ENCODE results near the gene ADD2. TPM values are rescaled to one million over a fixed set of nuclear protein-coding genes. Genes with fewer than 3 reads are reported as not detected.

The ADD2 gene
- total and polyA plus RNA-seq, 3 donors from 2014 or later = 5.1 to 6.1 (median 5.8) TPM

DNA sequence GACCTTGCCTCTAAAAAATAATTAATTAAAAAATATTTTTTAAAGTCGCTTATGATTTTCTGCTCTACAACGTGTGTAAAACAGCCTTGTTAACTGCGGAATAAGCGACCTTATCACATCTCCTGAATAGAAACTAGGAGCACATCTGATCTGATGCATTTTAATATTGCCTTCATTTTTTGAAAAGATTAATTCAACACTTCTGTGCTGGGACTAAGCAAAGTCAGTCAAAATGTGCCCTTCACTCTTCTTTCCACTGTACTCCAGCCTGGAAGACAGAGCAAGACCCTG is 39.8 kb upstream of the ADD2 start:
- no peak overlapping the region for H3K27ac ChIP-seq
- WGBS, 2 donors = 91 to 94% methylated on average over 4 of the region's 4 CpGs
- no peaks in the 10 kb centered on the region for H3K36me3 ChIP-seq (ENCODE audit: low read depth, missing control alignments)
- no peaks in the 10 kb centered on the region for H3K4me1 ChIP-seq
- H3K27me3 ChIP-seq = no peaks in the 10 kb centered on the region
- no peaks in the 10 kb centered on the region for H3K9me3 ChIP-seq
- TF ChIP-seq, protein P1, sequence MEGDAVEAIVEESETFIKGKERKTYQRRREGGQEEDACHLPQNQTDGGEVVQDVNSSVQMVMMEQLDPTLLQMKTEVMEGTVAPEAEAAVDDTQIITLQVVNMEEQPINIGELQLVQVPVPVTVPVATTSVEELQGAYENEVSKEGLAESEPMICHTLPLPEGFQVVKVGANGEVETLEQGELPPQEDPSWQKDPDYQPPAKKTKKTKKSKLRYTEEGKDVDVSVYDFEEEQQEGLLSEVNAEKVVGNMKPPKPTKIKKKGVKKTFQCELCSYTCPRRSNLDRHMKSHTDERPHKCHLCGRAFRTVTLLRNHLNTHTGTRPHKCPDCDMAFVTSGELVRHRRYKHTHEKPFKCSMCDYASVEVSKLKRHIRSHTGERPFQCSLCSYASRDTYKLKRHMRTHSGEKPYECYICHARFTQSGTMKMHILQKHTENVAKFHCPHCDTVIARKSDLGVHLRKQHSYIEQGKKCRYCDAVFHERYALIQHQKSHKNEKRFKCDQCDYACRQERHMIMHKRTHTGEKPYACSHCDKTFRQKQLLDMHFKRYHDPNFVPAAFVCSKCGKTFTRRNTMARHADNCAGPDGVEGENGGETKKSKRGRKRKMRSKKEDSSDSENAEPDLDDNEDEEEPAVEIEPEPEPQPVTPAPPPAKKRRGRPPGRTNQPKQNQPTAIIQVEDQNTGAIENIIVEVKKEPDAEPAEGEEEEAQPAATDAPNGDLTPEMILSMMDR (IDR thresholded peaks at IDR 0.05) = no peak
- TF ChIP-seq POLR2A (IDR thresholded peaks at IDR 0.05) = no peak
- intact Hi-C loops (cut with DNase I; ENCODE audit: low total_unique reads) = no loop called here
- H3K4me3 ChIP-seq = no peak overlapping the region
- no peak for DNase-seq

DNA sequence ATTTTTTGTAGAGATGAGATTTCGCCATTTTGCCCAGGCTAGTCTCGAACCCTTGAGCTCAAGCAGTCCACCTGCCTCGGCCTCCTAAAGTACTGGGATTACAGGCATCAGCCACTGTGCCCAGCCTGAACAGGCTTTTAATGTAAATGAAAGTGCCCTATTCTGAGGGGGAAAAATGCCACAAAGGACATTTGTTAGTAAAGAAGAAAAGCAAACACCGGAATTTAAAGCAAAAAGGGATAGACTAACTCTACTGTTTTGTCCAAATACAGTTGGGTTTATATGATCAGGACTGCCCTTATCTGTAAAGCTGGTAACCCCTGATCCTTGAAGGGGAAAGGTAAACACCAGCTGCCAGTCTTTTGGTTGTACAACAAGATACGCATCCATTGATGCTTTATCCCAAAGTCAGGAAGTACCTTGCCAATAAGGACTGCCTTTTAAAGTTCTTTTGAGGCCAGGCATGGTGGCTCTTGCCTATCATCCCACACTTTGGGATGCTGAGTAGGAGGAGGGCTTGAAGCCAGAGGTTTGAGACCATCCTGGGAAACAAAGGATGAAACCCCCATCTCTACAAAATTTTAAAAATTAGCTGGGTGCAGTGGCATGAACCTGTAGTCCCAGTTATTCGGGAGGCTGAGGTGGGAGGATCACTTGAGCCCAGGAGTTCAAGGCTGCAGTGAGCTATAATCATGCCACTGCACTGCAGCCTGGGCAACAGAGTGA is 39.3 kb upstream of the ADD2 start:
- no peaks in the 10 kb centered on the region for H3K4me1 ChIP-seq

DNA sequence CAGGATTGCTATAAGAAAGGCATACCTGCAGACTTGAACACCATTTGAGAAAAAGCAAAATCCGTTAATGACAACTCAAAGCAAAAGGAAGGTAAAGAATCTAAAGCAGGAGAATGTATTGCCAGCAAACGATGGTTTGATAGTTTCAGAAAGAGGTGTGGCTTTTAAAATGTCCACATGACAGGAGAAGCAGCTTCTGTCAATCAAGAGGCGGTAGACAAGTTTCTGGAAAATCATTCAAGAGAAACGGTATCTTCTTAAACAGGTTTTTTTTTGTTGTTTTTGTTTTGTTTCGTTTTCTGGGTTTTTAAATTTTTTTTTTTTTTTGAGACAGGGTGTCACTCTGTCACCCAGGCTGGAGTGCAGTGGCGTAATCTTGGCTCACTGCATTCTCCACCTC is 38.6 kb upstream of the ADD2 start:
- 71 to 78% methylated on average over 6 of the region's 6 CpGs for WGBS, 2 donors
- DNase-seq = no peak
- no peaks in the 10 kb centered on the region for H3K27me3 ChIP-seq
- no peak overlapping the region for H3K4me3 ChIP-seq
- H3K27ac ChIP-seq = no peak overlapping the region
- no peaks in the 10 kb centered on the region for H3K4me1 ChIP-seq
- TF ChIP-seq, protein P1 (IDR thresholded peaks at IDR 0.05) = no peak
- no peak for TF ChIP-seq POLR2A (IDR thresholded peaks at IDR 0.05)
- H3K9me3 ChIP-seq = no peaks in the 10 kb centered on the region
- no peaks in the 10 kb centered on the region for H3K36me3 ChIP-seq (ENCODE audit: low read depth, missing control alignments)
- intact Hi-C loops (cut with DNase I; ENCODE audit: low total_unique reads) = no loop called here

More for the DNA sequence above, 39.3 kb upstream of the ADD2 start:
- DNase-seq = no peak
- Histone ChIP-seq H3K27me3 (no peaks in the 10 kb centered on the region), H3K27ac (no peak overlapping the region), H3K9me3 (no peaks in the 10 kb centered on the region), H3K4me3 (no peak overlapping the region), H3K36me3 (ENCODE audit: low read depth, missing control alignments) (no peaks in the 10 kb centered on the region)
- WGBS, 2 donors = 89% methylated on average over 6 of the region's 6 CpGs
- TF ChIP-seq, protein P1 (IDR thresholded peaks at IDR 0.05) = no peak
- TF ChIP-seq POLR2A (IDR thresholded peaks at IDR 0.05) = no peak
- intact Hi-C loops (cut with DNase I; ENCODE audit: low total_unique reads) = no loop called here

DNA sequence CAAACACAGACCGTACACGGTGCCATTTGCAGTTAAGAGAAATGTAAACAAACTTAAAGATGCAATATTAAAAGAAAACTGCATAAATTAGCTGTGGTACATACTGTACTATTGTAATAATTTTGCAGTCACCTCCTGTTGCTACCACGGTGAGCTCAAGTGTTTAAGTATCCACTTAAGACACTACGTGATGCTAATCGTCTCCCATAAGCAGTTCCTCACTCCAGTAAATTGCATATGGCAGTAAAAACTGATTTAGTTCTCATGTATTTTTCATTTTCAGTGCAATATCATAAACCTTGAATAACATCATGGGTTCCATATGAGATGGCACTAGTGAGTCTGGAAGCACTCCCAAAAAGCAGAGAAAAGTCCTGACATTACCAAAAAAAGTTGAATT is 38.0 kb upstream of the ADD2 start:
- no peaks in the 10 kb centered on the region for H3K4me1 ChIP-seq

More for the DNA sequence above, 38.0 kb upstream of the ADD2 start:
- 59 to 73% methylated on average over 5 of the region's 5 CpGs for WGBS, 2 donors
- no peaks in the 10 kb centered on the region for H3K27me3 ChIP-seq
- no peak overlapping the region for H3K4me3 ChIP-seq
- H3K36me3 ChIP-seq (ENCODE audit: low read depth, missing control alignments) = no peaks in the 10 kb centered on the region
- H3K9me3 ChIP-seq = no peaks in the 10 kb centered on the region
- intact Hi-C loops (cut with DNase I; ENCODE audit: low total_unique reads) = no loop called here
- no peak for DNase-seq
- TF ChIP-seq POLR2A (IDR thresholded peaks at IDR 0.05) = no peak
- TF ChIP-seq, protein P1 (IDR thresholded peaks at IDR 0.05) = no peak
- no peak overlapping the region for H3K27ac ChIP-seq
